Natural killer cell (primary cell): ENCODE data around the gene HSF5. TPM values are rescaled to one million over a fixed set of nuclear protein-coding genes. Genes with fewer than 3 reads are reported as not detected.
A peak's percentile ranks its signal among the peaks of the same experiment; 100 is the strongest.

Experiments
- ATAC-seq, 3 donors: fragments of 150-1000 bp in 2 of 3; fragments of 200-7000 bp in 1 of 3; cut with Tn5 transposase; 1 replicate in 1 of 3; 2 replicates in 2 of 3; pipeline ENCODE4 v1.10.0; 2021; ENCODE audit warnings: mild to moderate bottlenecking in 2 of 3, moderate library complexity in 2 of 3
- DNase-seq, 2 donors: peaks; one replicate each; pipeline versions ENCODE4 v3.0.0 to v3.0.0-alpha.2; 2013 to 2021; ENCODE audit warnings: mixed read lengths in 1 of 2
- H3K27ac ChIP-seq: one replicate; pipeline ENCODE4 v1.5.1; 2013; ENCODE audit warnings: mild to moderate bottlenecking, low read length
- H3K27me3 ChIP-seq: one replicate; pipeline ENCODE4 v1.6.1; 2013; ENCODE audit warnings: low read length; ENCODE audit not compliant: control insufficient read depth, insufficient read depth
- H3K36me3 ChIP-seq: one replicate; pipeline ENCODE4 v1.6.1; 2013; ENCODE audit warnings: low read length; ENCODE audit not compliant: control insufficient read depth, insufficient read depth
- H3K4me1 ChIP-seq: one replicate; pipeline ENCODE4 v1.6.1; 2013; ENCODE audit warnings: low read length; ENCODE audit not compliant: control insufficient read depth, insufficient read depth
- H3K4me3 ChIP-seq: one replicate; pipeline ENCODE4 v1.5.1; 2013; ENCODE audit warnings: low read length
- H3K9me3 ChIP-seq: one replicate; pipeline ENCODE4 v1.6.1; 2013; ENCODE audit warnings: low read length; ENCODE audit not compliant: control insufficient read depth, insufficient read depth
- H3K27ac Mint-ChIP-seq, 2 donors: one replicate each; pipeline ENCODE4 v1.8.0; 2022; ENCODE audit warnings: mild to moderate bottlenecking in 2 of 2, mixed read lengths in 2 of 2, moderate library complexity in 1 of 2
- H3K27me3 Mint-ChIP-seq, 2 donors: one replicate each; pipeline ENCODE4 v1.8.0; 2022; ENCODE audit warnings: low read depth in 2 of 2, mixed read lengths in 2 of 2
- H3K36me3 Mint-ChIP-seq: one replicate; pipeline ENCODE4 v1.8.0; 2022; ENCODE audit warnings: mixed read lengths
- H3K4me1 Mint-ChIP-seq, 2 donors: one replicate each; pipeline ENCODE4 v1.8.0; 2022; ENCODE audit warnings: mixed read lengths in 2 of 2
- H3K4me3 Mint-ChIP-seq: one replicate; pipeline ENCODE4 v1.8.0; 2022; ENCODE audit warnings: mild to moderate bottlenecking, moderate library complexity, mixed read lengths
- H3K9me3 Mint-ChIP-seq, 2 donors: one replicate each; pipeline ENCODE4 v1.8.0; 2022; ENCODE audit warnings: mixed read lengths in 2 of 2
- WGBS: methylation state at CpG from one replicate; pipeline ENCODE4 v1.1.7; 2013; ENCODE audit warnings: missing lambda C conversion rate; ENCODE audit not compliant: insufficient coverage; 5-methylcytosine and 5-hydroxymethylcytosine counted together
- intact Hi-C: fragments of 100-400 bp; cut with micrococcal nuclease; formaldehyde crosslinking; loops from one replicate; pipeline ENCODE4 v1.14.2; 2022
- total RNA-seq, 4 donors: library from RNA; stranded (reverse); fragments of 120-200 nt in 1 of 4; gene quantifications; one replicate each; pipeline versions ENCODE4 v1.2.3 to v1.2.4, GENCODE V29; 2013 to 2022
- TF ChIP-seq, protein P1 (sequence below): fragments of 200-600 bp; IDR thresholded peaks from one replicate; pipeline ENCODE4 v1.8.0; 2022; ENCODE audit warnings: antibody characterized with exemption

HSF5 gene
- total RNA-seq, 3 donors from 2014 or later (not counting 1 experiment from before 2014, with no cell fraction given): 0.45 to 1.00 (median 0.94) TPM

DNA sequence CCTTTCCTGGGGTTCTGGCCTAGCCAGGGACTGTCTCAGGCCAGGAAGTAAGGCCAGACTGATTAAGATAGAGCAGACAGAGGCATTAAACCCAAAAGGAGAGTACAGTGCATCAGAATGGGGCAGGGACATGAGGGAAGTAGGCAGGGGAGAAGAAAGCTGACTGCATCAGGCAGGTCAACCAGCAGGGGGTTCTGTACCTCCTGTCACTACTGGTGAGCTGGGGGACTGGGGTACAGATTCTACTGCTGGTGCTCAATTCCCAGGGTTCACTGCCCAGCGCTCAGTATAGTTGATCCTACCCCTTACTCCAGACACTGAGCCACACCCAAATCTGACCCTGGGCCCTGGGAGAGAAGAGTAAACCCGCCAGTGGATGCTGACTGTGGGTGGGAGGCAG lies 39.1 kb upstream of the HSF5 start:
- Histone ChIP-seq H3K27ac (no peak overlapping the region), H3K4me1 (peaks cover 10% of the 10 kb centered on the region), H3K27me3 (peaks cover 2% of the 10 kb centered on the region), H3K4me3 (no peak overlapping the region), H3K9me3 (no peaks in the 10 kb centered on the region), H3K36me3 (no peaks in the 10 kb centered on the region)
- Mint-ChIP-seq H3K9me3 (no peaks in the 10 kb centered on the region), H3K36me3 (no peaks in the 10 kb centered on the region), H3K27me3 (peaks cover 8 to 13% of the 10 kb centered on the region in 2 donors), H3K27ac (no peak overlapping the region), H3K4me1 (peaks cover 2 to 4% of the 10 kb centered on the region in 2 donors), H3K4me3 (no peak overlapping the region)
- no peak for ATAC-seq
- intact Hi-C loops: no loop called here
- DNase-seq: no peak
- TF ChIP-seq, protein P1, sequence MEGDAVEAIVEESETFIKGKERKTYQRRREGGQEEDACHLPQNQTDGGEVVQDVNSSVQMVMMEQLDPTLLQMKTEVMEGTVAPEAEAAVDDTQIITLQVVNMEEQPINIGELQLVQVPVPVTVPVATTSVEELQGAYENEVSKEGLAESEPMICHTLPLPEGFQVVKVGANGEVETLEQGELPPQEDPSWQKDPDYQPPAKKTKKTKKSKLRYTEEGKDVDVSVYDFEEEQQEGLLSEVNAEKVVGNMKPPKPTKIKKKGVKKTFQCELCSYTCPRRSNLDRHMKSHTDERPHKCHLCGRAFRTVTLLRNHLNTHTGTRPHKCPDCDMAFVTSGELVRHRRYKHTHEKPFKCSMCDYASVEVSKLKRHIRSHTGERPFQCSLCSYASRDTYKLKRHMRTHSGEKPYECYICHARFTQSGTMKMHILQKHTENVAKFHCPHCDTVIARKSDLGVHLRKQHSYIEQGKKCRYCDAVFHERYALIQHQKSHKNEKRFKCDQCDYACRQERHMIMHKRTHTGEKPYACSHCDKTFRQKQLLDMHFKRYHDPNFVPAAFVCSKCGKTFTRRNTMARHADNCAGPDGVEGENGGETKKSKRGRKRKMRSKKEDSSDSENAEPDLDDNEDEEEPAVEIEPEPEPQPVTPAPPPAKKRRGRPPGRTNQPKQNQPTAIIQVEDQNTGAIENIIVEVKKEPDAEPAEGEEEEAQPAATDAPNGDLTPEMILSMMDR: no peak
- 100% methylated on average over 1 of the region's 2 CpGs for WGBS

DNA sequence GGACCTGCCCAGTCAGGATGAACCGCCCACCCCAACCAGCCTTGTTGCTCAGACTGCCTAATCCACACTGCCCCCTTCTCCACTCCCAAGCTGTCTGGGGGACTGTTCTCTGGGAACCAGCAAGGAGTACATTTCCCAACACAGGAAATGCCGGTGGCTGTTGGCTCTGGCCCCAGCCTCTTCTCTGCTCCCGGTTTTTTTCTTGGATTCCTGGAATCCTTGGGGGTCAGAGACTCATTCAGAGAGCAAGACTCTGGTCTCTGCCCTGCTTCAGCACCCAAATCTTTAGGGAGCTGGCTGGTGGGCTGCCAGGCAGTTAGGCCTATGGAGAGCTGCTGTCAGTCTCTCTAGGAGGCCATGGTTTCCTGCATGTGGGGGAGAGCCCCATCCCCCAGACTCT lies 37.0 kb upstream of the HSF5 start:
- TF ChIP-seq, protein P1: no peak
- Histone ChIP-seq H3K36me3 (no peaks in the 10 kb centered on the region), H3K4me3 (no peak overlapping the region), H3K9me3 (no peaks in the 10 kb centered on the region), H3K27me3 (no peaks in the 10 kb centered on the region), H3K4me1 (no peaks in the 10 kb centered on the region), H3K27ac (no peak overlapping the region)
- Mint-ChIP-seq H3K27ac (no peak overlapping the region), H3K4me3 (no peak overlapping the region), H3K4me1 (no peaks in the 10 kb centered on the region), H3K27me3 (peaks cover 8 to 13% of the 10 kb centered on the region in 2 donors), H3K9me3 (no peaks in the 10 kb centered on the region), H3K36me3 (no peaks in the 10 kb centered on the region)
- DNase-seq: no peak
- intact Hi-C loops: no loop called here
- no peak for ATAC-seq
- WGBS: 69% methylated on average over 3 of the region's 3 CpGs

DNA sequence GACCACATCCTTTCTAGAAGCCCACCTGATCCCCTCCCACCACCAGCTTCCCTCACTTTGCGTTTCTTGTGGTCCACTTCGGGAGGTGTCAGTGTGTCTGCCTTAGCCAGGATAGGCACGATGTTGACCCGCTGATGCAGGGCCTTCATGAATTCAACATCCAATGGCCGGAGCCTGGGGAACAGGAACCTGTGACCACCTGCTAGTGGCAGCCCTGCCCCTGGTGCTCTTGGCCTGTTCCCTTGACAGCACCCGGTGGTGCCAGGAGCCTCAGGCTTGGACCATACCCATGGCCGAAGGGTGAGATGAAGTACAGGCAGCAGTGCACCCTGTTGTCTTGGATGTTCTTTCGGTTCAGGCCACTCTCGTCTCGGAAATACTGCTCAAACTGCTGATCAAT lies 33.5 kb upstream of the HSF5 start:
- TF ChIP-seq, protein P1: no peak
- Mint-ChIP-seq H3K27ac (no peak overlapping the region), H3K4me1 (peaks cover 18 to 23% of the 10 kb centered on the region in 2 donors), H3K4me3 (no peak overlapping the region), H3K36me3 (no peaks in the 10 kb centered on the region), H3K9me3 (no peaks in the 10 kb centered on the region), H3K27me3 (peaks cover 0 to 3% of the 10 kb centered on the region in 2 donors)
- H3K27me3 ChIP-seq: no peaks in the 10 kb centered on the region
- no peaks in the 10 kb centered on the region for H3K36me3 ChIP-seq
- 96% methylated on average over 10 of the region's 10 CpGs for WGBS
- ATAC-seq (no peak), DNase-seq (no peak)
- H3K4me1 ChIP-seq: peaks cover 20% of the 10 kb centered on the region
- H3K27ac ChIP-seq: no peak overlapping the region
- H3K9me3 ChIP-seq: no peaks in the 10 kb centered on the region
- no peak overlapping the region for H3K4me3 ChIP-seq
- intact Hi-C loops: no loop called here

DNA sequence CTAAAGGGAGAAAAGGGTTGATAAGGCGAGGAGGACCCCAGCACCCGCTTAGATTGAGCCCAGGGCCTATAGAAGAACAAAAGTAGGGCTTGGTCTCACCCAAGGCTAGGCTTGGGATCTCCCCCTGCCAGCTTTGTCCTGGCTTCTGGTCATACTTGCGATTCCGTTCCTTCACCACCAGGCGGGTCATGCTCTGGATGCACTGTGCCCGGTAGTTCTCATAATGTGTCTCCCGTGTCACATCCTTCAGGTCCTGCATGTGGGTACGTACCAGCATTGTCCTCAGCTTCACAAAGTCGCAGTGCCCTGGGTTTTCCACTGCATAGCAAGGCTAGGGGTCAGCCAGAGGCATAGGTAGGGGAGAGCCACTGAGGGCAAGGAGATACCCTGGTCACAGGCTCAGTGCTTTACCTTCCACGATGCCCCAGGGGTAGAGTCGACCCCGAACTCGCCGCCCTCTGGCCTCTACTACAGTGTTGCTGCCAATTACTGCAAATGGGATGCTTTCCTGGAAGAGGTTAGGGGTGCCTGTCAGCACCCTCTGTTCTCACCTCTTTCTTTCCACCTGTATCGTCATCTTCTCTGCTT lies 32.7 kb upstream of the HSF5 start:
- Histone ChIP-seq H3K36me3 (no peaks in the 10 kb centered on the region), H3K27ac (no peak overlapping the region), H3K4me1 (peaks cover 24% of the 10 kb centered on the region), H3K27me3 (no peaks in the 10 kb centered on the region), H3K4me3 (no peak overlapping the region), H3K9me3 (no peaks in the 10 kb centered on the region)
- DNase-seq (peak in 1 of 2 donors; percentile 39), ATAC-seq (no peak)
- no peak overlapping the region for H3K4me3 Mint-ChIP-seq
- no peak overlapping the region for H3K27ac Mint-ChIP-seq
- no peaks in the 10 kb centered on the region for H3K9me3 Mint-ChIP-seq
- intact Hi-C loops: no loop called here
- TF ChIP-seq, protein P1: no peak
- H3K4me1 Mint-ChIP-seq: peaks cover 25 to 30% of the 10 kb centered on the region in 2 donors
- no peaks in the 10 kb centered on the region for H3K36me3 Mint-ChIP-seq
- peaks cover 0 to 3% of the 10 kb centered on the region in 2 donors for H3K27me3 Mint-ChIP-seq
- 80% methylated on average over 15 of the region's 15 CpGs for WGBS
